ENCODE results near the gene TTC31.
"Not testable (repeated sequence)": the region's sequence is repeated elsewhere in the genome, so short reads cannot be mapped to it uniquely, and the experiment has no call there.

TTC31 gene

GRCh38 chr2:74457549-74458131 lies 25.2 kb upstream of the TTC31 start:
- DNase-seq = peak; percentile 40

DNA sequence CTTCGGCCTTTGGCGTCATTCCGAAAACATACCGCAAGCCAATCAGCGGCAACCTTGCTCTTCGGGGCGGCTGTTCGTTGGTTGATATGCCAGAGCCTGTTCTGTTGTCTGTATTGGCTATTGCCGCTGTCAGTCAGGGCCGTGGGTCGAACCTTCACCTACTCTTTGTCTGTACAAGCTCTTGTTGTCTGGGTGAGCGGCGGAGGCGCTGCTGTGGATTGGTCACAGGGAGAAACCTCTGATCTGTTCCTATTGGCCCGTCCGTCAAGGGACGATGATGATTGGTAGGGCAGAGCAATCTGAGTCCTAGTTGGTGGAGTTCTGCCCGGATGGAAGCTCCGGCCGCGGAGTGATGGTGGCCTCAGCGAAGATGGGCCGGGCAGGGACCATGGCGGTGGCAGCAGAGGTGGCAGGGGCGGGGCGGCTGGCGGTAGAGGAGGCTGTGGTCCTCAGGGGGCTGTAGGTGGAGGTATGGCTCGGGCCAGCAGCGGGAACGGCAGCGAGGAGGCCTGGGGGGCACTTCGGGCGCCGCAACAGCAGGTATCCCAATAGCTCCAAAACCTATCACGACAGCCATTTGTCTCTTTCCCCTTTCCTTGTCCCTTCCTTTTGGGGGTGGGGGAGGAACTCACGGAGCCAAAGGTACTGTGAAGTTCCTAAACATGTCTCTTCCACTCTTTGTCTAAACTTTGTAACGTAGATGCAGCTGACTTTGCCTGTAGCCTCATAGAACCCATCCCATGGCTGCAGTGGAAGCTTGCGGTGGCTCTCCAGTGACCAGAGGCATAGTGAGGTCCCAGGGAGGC lies 24.5 kb upstream of the TTC31 start, which contains the start of gene WBP1:
TSS of gene WBP1 (plus strand) at position 307 of the 806 bp plus-strand sequence. CDS start at position 472, 165 bp downstream.
- DNase-seq = peak; percentile 98

DNA sequence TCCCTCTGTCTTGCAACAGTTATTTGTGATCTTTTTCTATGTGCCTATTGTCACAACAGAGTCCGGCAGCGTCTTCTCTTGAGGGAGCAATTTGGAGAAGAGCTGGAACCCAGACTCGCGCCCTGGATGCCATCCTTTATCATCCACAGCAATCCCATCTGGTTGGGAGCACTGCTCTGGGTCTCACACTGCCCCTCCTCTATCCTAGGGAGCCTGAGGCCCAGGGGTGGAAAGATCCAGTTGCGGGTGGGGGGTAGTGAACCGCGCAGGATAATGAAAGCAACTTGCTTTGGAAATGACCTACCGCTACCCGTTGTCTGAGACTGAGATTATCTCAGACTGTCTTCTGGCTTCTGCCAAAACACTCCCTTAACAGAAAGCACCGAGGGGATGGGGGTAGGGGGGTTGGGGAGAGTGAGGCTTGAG lies 23.9 kb upstream of the TTC31 start:
- DNase-seq = no peak

- not testable (repeated sequence) for DNase-seq
Measured at GRCh38 chr2:74459503-74460118, 23.3 kb upstream of the TTC31 start.

GRCh38 chr2:74460187-74460586 lies 22.7 kb upstream of the TTC31 start:
- not testable (repeated sequence) for DNase-seq

GRCh38 chr2:74461187-74462053 lies 21.5 kb upstream of the TTC31 start:
- no peak for DNase-seq

- no peak for DNase-seq
Measured at GRCh38 chr2:74462054-74462785, 20.7 kb upstream of the TTC31 start.

DNA sequence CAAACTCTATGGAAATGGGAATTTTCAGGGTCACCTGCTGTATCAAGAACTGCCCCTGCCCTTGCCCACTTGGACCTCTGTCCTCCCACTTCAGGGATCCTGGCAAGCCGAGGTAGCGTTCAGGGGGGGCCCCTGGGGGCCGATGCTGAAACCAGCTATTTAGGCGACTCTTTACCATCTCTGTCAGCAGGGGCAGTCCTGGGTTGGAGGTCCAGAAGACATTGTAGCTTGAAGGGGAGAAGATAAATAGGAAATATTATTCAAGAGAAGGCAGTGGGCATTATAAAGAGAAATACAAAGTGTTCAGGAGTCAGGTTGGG lies 20.1 kb upstream of the TTC31 start:
- DNase-seq = no peak

- DNase-seq = no peak
Measured at GRCh38 chr2:74464406-74464805, 18.5 kb upstream of the TTC31 start.

GRCh38 chr2:74470742-74471141 lies 12.1 kb upstream of the TTC31 start:
- DNase-seq = not testable (repeated sequence)

DNA sequence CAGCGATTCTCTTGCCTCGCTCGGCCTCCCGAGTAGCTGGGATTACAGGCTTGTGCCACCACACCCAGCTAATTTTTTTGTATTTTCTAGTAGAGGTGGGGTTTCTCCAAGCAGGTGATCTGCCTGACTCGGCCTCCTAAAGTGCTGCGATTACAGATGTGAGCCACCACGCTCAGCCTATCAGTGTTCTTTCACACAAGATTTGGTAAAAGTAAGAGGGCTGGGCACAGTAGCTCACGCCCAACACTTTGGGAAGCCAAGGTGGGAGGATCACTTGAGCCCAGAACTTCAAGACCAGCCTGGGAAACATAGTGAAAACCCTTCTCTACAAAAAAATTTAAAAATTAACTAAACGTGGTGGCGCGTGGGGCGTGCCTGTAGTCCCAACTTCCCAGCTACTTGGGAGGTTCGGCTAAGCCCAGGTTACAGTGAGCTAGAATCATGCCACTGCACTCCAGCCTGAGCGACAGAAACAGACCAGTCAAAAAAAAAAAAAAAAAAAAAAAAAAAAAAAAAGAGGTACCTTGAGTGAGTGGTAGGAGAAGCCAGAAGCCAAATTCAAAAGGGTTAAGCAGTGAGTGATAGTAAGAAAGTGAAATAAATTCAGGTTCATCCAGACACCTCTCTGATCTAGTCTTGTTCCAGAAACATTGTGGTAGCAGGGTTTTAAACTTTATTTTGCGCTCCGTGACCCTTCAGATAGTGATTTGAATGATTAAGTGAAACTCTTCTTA lies 11.4 kb upstream of the TTC31 start:
- no peak for DNase-seq

- DNase-seq = peak; percentile 67
Measured at GRCh38 chr2:74472086-74472944, 10.6 kb upstream of the TTC31 start, which contains the start of gene MRPL53. Gene MRPL53, minus strand, starts transcription at chr2:74472680. Its CDS starts 20 bp downstream, at chr2:74472660.

GRCh38 chr2:74472945-74473258 lies 10.0 kb upstream of the TTC31 start:
- DNase-seq = no peak

GRCh38 chr2:74474481-74474880 lies 8.4 kb upstream of the TTC31 start:
- no peak for DNase-seq

DNA sequence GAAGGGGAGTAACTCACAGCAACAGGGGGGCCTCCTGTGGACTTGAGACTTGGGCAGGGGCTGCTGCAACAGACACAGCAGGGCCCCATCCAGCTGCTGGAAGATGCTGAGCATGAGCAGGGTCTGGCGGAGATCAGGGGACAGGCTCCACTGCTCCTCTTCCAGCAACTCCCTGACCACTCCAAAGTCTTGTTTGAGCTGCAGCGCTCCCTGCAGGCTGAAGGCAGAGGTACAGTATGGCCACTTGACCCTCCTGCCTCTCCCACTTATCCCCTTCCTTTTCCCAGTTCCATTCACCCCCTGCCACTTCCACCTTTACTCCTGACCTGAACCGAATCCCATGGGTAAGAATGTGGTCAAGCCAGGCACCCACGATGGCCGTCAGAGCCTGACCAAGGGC lies 8.0 kb upstream of the TTC31 start:
- no peak for DNase-seq

GRCh38 chr2:74481431-74481830 lies 1.4 kb upstream of the TTC31 start:
- DNase-seq = no peak

- DNase-seq = no peak
Measured at GRCh38 chr2:74481961-74482800, 700 bp upstream of the TTC31 start.

DNA sequence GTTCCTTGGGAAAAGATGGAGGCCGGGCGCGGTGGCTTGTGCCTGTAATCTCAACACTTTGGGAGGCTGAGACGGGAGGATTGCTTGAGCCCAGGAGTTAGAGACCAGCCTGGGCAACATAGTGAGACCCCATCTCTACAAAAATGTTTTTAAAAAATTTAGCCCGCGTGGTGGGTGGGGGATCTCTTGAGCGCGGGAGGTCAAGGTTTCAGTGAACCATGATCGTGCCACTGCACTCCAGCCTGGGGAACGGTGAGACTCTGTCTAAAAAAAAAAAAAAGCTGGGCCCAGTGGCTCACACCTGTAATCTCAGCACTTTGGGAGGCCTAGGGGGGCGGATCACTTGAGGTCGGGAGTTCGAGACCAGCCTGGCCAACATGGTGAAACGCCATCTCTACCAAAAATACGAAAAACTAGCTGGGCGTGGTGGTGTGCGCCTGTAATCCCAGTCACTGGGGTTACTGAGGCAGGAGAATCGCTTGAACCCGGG lies 839 bp downstream of the TTC31 start:
- DNase-seq = not testable (repeated sequence)

- no peak for DNase-seq
Measured at GRCh38 chr2:74486141-74486540, 3.3 kb downstream of the TTC31 start.

Data from NCI-H2029 treated with DMSO at 0.1 percent for 48 hours (cell line).